GM12891 (cell line): ENCODE data around the gene ARHGEF28.

Experiments used
- PAX5 ChIP-seq: IDR thresholded peaks from 2 replicates; pipeline ENCODE4 v1.6.1; 2011; ENCODE audit warnings: low read length, moderate library complexity, mild to moderate bottlenecking; ENCODE audit not compliant: insufficient read depth, severe bottlenecking
- POLR2AphosphoS5 ChIP-seq: IDR thresholded peaks from 2 replicates; pipeline ENCODE4 v1.6.1; 2011; ENCODE audit warnings: low read depth, low read length, control low read depth

DNA sequence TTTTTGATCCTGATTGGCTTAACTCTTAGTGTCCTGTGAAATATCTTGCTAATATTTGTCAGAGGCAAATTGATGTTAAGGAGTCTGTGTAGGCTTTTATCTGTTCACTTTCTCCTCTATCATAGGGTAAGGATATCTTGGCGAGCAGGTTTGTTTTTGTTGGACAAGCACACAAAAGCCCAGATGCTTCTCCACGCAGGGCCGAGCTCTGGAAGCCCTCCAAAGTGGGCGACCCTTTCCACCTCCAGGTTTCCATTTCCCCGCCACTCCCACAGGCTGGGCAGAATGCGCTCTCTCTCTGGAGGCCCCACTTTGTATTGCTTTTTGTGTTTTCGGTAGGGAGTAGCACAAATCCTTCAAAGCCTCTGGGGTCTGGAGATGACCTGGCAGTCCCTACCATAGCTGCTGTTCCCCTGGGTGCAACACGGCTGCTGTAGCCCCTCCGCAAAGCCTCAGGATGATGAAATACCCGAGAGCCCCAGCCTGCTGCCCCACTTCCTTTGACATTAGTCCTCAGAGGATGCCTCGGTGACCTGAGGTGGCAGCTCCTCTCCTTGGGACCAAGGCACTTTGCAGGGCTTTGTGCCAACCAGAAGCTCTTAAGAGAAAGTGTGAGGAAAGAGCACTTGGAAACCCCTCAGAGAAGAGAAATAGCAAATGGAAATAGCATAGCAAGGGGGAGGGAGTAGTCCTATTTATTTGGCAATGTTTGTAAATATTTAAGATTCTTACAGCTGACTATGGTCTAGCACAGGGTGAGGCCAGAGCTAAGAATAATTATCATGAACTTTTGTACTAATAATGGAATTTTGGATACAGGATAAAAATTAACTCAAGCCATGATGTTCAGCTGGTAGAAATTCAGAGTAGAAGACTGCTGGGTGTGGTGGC, 122.8 kb downstream of the ARHGEF28 start:
- TF ChIP-seq POLR2AphosphoS5 = no peak
- TF ChIP-seq PAX5 = no peak
